ENCODE measurements around the gene PCDHGA5.

DNA sequence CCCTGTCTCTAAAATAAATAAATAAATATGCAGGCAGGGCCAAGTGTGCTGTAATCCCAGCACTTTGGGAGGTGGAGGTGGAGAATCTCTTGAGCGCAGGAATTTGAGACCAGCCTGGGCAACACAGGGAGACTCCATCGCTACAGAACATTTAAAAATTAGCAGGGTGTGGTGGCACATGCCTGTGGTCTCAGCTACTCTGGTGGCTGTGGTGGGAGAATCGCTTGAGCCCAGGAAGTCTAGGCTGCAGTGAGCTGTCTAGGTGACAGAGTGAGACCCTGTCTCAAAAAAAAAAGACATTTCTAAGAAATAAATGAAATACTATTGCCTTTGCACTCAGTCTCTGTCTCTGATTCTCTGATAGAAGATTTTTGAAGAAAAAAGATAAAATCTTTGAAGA lies 47.6 kb downstream of the PCDHGA5 start:
- TF ChIP-seq, protein P1, sequence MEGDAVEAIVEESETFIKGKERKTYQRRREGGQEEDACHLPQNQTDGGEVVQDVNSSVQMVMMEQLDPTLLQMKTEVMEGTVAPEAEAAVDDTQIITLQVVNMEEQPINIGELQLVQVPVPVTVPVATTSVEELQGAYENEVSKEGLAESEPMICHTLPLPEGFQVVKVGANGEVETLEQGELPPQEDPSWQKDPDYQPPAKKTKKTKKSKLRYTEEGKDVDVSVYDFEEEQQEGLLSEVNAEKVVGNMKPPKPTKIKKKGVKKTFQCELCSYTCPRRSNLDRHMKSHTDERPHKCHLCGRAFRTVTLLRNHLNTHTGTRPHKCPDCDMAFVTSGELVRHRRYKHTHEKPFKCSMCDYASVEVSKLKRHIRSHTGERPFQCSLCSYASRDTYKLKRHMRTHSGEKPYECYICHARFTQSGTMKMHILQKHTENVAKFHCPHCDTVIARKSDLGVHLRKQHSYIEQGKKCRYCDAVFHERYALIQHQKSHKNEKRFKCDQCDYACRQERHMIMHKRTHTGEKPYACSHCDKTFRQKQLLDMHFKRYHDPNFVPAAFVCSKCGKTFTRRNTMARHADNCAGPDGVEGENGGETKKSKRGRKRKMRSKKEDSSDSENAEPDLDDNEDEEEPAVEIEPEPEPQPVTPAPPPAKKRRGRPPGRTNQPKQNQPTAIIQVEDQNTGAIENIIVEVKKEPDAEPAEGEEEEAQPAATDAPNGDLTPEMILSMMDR (IDR thresholded peaks at IDR 0.05; ENCODE audit: insufficient read depth, low read length) = no peak
- TF ChIP-seq POLR2AphosphoS5 (IDR thresholded peaks at IDR 0.05; ENCODE audit: low read depth) (no peak), GABPA (IDR thresholded peaks at IDR 0.05; ENCODE audit: low read depth) (no peak), SPI1 (IDR thresholded peaks at IDR 0.05; ENCODE audit: borderline replicate concordance, low read depth) (no peak)
- TF ChIP-seq, protein P2, sequence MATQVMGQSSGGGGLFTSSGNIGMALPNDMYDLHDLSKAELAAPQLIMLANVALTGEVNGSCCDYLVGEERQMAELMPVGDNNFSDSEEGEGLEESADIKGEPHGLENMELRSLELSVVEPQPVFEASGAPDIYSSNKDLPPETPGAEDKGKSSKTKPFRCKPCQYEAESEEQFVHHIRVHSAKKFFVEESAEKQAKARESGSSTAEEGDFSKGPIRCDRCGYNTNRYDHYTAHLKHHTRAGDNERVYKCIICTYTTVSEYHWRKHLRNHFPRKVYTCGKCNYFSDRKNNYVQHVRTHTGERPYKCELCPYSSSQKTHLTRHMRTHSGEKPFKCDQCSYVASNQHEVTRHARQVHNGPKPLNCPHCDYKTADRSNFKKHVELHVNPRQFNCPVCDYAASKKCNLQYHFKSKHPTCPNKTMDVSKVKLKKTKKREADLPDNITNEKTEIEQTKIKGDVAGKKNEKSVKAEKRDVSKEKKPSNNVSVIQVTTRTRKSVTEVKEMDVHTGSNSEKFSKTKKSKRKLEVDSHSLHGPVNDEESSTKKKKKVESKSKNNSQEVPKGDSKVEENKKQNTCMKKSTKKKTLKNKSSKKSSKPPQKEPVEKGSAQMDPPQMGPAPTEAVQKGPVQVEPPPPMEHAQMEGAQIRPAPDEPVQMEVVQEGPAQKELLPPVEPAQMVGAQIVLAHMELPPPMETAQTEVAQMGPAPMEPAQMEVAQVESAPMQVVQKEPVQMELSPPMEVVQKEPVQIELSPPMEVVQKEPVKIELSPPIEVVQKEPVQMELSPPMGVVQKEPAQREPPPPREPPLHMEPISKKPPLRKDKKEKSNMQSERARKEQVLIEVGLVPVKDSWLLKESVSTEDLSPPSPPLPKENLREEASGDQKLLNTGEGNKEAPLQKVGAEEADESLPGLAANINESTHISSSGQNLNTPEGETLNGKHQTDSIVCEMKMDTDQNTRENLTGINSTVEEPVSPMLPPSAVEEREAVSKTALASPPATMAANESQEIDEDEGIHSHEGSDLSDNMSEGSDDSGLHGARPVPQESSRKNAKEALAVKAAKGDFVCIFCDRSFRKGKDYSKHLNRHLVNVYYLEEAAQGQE (IDR thresholded peaks at IDR 0.05; ENCODE audit: insufficient replicate concordance, low read depth) = no peak
